NCI-H2107 treated with DMSO at 0.1 percent for 48 hours (cell line): Measurements from ENCODE around the gene NR2F2.

ENCODE experiments used
- DNase-seq: peaks from one replicate; lab custom pipeline; 2025; ENCODE audit not compliant: unreplicated experiment; lab: John Stamatoyannopoulos, UW

The NR2F2 gene

GRCh38 chr15:96352604-96353405 lies 22.3 kb downstream of the NR2F2 start:
- DNase-seq: no peak

GRCh38 chr15:96353416-96353929 lies 23.0 kb downstream of the NR2F2 start:
- DNase-seq: no peak

- no peak for DNase-seq
These were observed 23.6 kb downstream of the NR2F2 start for GRCh38 chr15:96353930-96354730.

GRCh38 chr15:96354731-96355567 lies 24.4 kb downstream of the NR2F2 start:
- DNase-seq: no peak

- no peak for DNase-seq
These were observed 25.2 kb downstream of the NR2F2 start for GRCh38 chr15:96355568-96356187.

GRCh38 chr15:96356494-96357455 lies 26.3 kb downstream of the NR2F2 start:
- DNase-seq: peak; percentile 31

GRCh38 chr15:96358001-96358801 lies 27.7 kb downstream of the NR2F2 start:
- DNase-seq: no peak

- no peak for DNase-seq
These were observed 28.5 kb downstream of the NR2F2 start for GRCh38 chr15:96358821-96359615.

GRCh38 chr15:96359616-96360521 lies 29.4 kb downstream of the NR2F2 start:
- no peak for DNase-seq

GRCh38 chr15:96360581-96361308 lies 30.2 kb downstream of the NR2F2 start:
- DNase-seq: no peak

GRCh38 chr15:96361309-96362010 lies 31.0 kb downstream of the NR2F2 start:
- no peak for DNase-seq

- no peak for DNase-seq
These were observed 31.7 kb downstream of the NR2F2 start for GRCh38 chr15:96362011-96362754.

- no peak for DNase-seq
These were observed 32.5 kb downstream of the NR2F2 start for GRCh38 chr15:96362755-96363651.

- DNase-seq: no peak
These were observed 33.2 kb downstream of the NR2F2 start for GRCh38 chr15:96363707-96364106.
